Kidney (tissue), 14 donors: Measurements from ENCODE around the gene RAPGEF1. TPM values are rescaled to one million over a fixed set of nuclear protein-coding genes. Genes with fewer than 3 reads are reported as not detected.

ENCODE experiments used
- DNase-seq, 5 donors: peaks; one replicate each; pipeline ENCODE4 v3.0.0-alpha.2; 2013 to 2020
- FAIRE-seq: peaks from 2 replicates; lab custom pipeline; 2012; peaks lifted over from hg19 to GRCh38; lab: Jason Lieb, UNC
- H3K27ac ChIP-seq, 2 donors: one replicate each; pipeline ENCODE4 v1.7.0; 2013; ENCODE audit warnings: low read depth in 2 of 2, low read length in 2 of 2, inconsistent platforms in 1 of 2
- H3K27me3 ChIP-seq: one replicate; pipeline ENCODE4 v1.7.1; 2013; ENCODE audit warnings: low read length, inconsistent platforms; ENCODE audit not compliant: control insufficient read depth, insufficient read depth
- H3K36me3 ChIP-seq, 3 donors: one replicate each; pipeline versions ENCODE4 v1.7.0 to v1.7.1; 2013; ENCODE audit warnings: low read length in 3 of 3, control low read depth in 1 of 3, inconsistent platforms in 1 of 3; ENCODE audit not compliant: insufficient read depth in 3 of 3, control insufficient read depth in 2 of 3
- H3K4me1 ChIP-seq, 3 donors: one replicate each; pipeline versions ENCODE4 v1.7.0 to v1.7.1; 2013; ENCODE audit warnings: low read length in 3 of 3, inconsistent platforms in 1 of 3, low read depth in 1 of 3; ENCODE audit not compliant: control insufficient read depth in 2 of 3, insufficient read depth in 2 of 3
- H3K4me3 ChIP-seq, 3 donors: one replicate each; pipeline versions ENCODE4 v1.7.0 to v1.8.1; 2013; ENCODE audit warnings: low read length in 3 of 3, control low read depth in 1 of 3, inconsistent platforms in 1 of 3
- H3K9ac ChIP-seq, 3 donors: one replicate each; pipeline versions ENCODE4 v1.7.0 to v1.7.1; 2013; ENCODE audit warnings: low read length in 3 of 3, control low read depth in 1 of 3, inconsistent platforms in 1 of 3
- H3K9me3 ChIP-seq, 3 donors: one replicate each; pipeline versions ENCODE4 v1.7.0 to v1.7.1; 2013; ENCODE audit warnings: low read length in 3 of 3, control low read depth in 1 of 3, inconsistent platforms in 1 of 3; ENCODE audit not compliant: control insufficient read depth in 2 of 3, insufficient read depth in 1 of 3
- intact Hi-C: fragments of 100-400 bp; cut with DNase I; formaldehyde crosslinking; loops from one replicate; pipeline ENCODE4 v1.11.1; 2022
- polyA plus RNA-seq: library from polyadenylated mRNA; stranded (reverse); fragments of 350-450 nt; fragmentation: Illumina TruSeq; extraction: RNeasy Lipid Tissue Mini Kit (QIAGEN cat#74804); gene quantifications from one replicate; pipeline ENCODE4 v1.2.3, GENCODE V29; 2014; ENCODE audit warnings: low read depth, low replicate concordance; ENCODE audit not compliant: insufficient read depth
- total RNA-seq: library from RNA; stranded (reverse); fragmentation: NEBNext Ultra II Directional; extraction: Animal tissue kit (Norgen Biotek cat#: 25700); gene quantifications from one replicate; pipeline ENCODE4 v1.2.1, GENCODE V29; 2021
- TF ChIP-seq, protein P1 (sequence below): IDR thresholded peaks from 3 replicates; pipeline ENCODE4 v1.5.1; 2012; ENCODE audit warnings: mild to moderate bottlenecking, moderate library complexity, borderline replicate concordance; ENCODE audit not compliant: insufficient read depth; ENCODE audit errors: extremely low read depth
- donor health status: control.
- donor health status: control.
- donor health status: control.
- donor health status: control.
- donor health status: control.
- donor health status: DM: yes; HTN: yes; CAD: no.
- donor health status: Normal renal cell carcinoma (clear cell type).

The RAPGEF1 gene
- total and polyA plus RNA-seq, 2 donors from 2014 or later = 15.5 to 79.7 TPM

DNA sequence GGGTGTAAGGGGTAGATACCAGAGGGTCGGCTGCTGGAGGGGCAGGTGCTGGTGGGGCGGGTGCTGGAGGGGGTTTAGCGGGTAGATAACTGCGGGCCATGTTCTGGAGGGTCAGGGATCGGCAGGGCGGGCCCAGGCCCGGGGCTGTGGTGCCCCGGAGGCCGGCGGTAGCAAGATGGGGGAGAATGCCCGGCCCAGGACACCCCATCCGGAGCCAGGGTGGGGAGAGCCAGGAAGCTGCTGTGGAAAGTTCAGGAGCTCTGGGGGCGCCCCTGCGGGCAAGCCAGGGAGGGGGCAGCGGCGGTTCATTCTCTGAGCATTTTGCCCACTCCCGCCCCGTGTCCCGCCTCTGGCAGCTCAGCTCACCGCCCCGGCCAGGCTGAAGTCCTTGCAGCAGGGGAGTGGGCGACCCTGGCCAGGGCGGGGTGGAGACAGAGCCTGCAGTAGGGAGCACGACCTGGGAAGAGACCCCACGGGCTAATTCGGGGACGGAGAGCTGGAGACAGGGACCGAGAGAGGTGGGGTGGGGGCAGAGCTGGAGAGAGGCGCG is 194.0 kb downstream of the RAPGEF1 start:
- peak in 4 of 5 donors; percentile 41 to 80 (median 49) for DNase-seq
- FAIRE-seq = no peak
- Histone ChIP-seq H3K4me1 (peaks cover 0 to 2% (median 0%) of the 10 kb centered on the region in 3 donors), H3K36me3 (no peaks in the 10 kb centered on the region), H3K9me3 (peaks cover 0 to 8% (median 0%) of the 10 kb centered on the region in 3 donors), H3K9ac (no peak overlapping the region), H3K27ac (no peak overlapping the region), H3K27me3 (peaks cover 2% of the 10 kb centered on the region), H3K4me3 (no peak overlapping the region)
- TF ChIP-seq, protein P1, sequence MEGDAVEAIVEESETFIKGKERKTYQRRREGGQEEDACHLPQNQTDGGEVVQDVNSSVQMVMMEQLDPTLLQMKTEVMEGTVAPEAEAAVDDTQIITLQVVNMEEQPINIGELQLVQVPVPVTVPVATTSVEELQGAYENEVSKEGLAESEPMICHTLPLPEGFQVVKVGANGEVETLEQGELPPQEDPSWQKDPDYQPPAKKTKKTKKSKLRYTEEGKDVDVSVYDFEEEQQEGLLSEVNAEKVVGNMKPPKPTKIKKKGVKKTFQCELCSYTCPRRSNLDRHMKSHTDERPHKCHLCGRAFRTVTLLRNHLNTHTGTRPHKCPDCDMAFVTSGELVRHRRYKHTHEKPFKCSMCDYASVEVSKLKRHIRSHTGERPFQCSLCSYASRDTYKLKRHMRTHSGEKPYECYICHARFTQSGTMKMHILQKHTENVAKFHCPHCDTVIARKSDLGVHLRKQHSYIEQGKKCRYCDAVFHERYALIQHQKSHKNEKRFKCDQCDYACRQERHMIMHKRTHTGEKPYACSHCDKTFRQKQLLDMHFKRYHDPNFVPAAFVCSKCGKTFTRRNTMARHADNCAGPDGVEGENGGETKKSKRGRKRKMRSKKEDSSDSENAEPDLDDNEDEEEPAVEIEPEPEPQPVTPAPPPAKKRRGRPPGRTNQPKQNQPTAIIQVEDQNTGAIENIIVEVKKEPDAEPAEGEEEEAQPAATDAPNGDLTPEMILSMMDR = no peak
- intact Hi-C loops = no loop called here

DNA sequence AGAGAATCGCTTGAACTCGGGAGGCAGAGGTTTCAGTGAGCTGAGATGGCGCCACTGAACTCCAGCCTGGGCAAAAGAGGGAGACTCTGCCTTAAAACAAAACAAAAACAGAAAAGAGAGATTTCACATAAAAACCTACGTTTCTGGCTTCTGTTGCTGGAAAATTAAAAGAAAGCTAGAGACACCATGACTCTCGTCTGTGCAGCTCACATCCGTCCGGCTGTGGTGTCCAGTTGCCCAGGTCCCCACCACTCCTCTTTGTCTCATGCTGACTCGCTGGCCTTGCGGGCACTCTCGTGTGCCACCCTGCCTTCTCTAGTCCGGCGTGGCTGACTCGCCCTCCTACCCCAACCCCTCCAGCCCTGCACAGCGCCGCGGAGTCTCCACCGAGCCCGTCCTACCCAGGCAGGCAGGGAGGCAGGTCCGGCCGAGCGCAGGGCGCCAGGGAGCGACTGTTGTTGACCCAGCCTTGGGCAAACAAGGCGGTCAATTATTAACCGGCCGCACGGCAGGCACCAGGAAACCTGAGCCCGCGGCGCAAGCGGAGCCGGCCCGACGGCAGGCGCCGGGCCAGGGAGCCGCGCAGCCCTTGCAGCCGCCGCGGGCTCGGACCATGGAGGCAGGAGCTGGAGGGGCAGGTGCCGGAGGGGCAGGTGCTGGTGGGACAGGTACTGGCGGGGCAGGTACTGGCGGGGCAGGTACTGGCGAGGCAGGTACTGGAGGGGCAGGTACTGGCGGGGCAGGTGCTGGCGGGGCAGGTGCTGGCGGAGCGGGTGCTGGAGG is 194.7 kb downstream of the RAPGEF1 start, which contains the start of gene PRRT1B:
TSS of gene PRRT1B (plus strand) at position 521 of the 783 bp plus-strand sequence. CDS start at position 614, 93 bp downstream.
- intact Hi-C loops = no loop called here
- Histone ChIP-seq H3K4me3 (peak within 1 kb of the TSS in 2 of 3 donors; percentile 15 to 52), H3K9ac (no peak within 1 kb of the TSS), H3K9me3 (peaks cover 0 to 8% (median 0%) of the 10 kb centered on the region in 3 donors), H3K4me1 (peaks cover 0 to 2% (median 0%) of the 10 kb centered on the region in 3 donors), H3K27ac (peak within 1 kb of the TSS in 1 of 2 donors; percentile 9), H3K36me3 (no peaks in the 10 kb centered on the region), H3K27me3 (peaks cover 2% of the 10 kb centered on the region)
- FAIRE-seq (no peak), DNase-seq (peak; percentile 90 to 93 (median 92))
- TF ChIP-seq, protein P1 = no peak

DNA sequence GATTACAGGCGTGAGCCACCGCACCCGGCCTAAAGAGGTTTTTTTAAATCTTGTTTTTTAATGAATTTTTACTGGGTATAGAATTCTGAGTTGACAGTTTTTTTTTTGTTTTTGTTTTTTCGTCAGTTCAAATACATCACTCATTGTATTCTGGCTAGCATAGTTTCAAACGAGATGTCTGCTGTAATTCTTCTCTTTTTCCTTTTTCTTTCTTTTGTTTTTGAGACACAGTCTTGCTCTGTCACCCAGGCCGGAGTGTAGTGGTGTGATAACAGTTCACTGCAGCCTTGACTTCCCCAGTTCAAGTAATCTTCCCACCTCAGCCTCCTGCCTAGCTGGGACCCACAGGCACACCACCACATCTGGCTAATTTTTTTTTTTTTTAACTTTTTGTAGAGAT is 196.7 kb downstream of the RAPGEF1 start:
- peaks cover 0 to 2% (median 0%) of the 10 kb centered on the region in 3 donors for H3K4me1 ChIP-seq
- H3K9ac ChIP-seq = no peak overlapping the region
- peaks cover 2% of the 10 kb centered on the region for H3K27me3 ChIP-seq
- FAIRE-seq (no peak), DNase-seq (no peak)
- no peak overlapping the region for H3K27ac ChIP-seq
- no peaks in the 10 kb centered on the region for H3K36me3 ChIP-seq
- H3K9me3 ChIP-seq = peaks cover 0 to 8% (median 0%) of the 10 kb centered on the region in 3 donors
- H3K4me3 ChIP-seq = no peak overlapping the region
- TF ChIP-seq, protein P1 = no peak
- intact Hi-C loops = no loop called here
